H9 (cell line): ENCODE measurements around the gene MSI1. TPM values are rescaled to one million over a fixed set of nuclear protein-coding genes. Genes with fewer than 3 reads are reported as not detected.

Source experiments
- DNase-seq: peaks from one replicate; pipeline ENCODE4 v3.0.0-alpha.2; 2017
- H2AFZ ChIP-seq: one replicate; pipeline ENCODE4 v1.6.1; 2013; ENCODE audit warnings: mild to moderate bottlenecking, low read length, control low read depth, moderate library complexity
- H2AK5ac ChIP-seq: 2 replicates; pipeline ENCODE4 v1.6.1; 2013; ENCODE audit warnings: low read length, control low read depth, mixed read lengths; ENCODE audit not compliant: insufficient read length
- H2BK120ac ChIP-seq: one replicate; pipeline ENCODE4 v1.6.1; 2013; ENCODE audit warnings: low read depth, mild to moderate bottlenecking, low read length, control low read depth, inconsistent platforms; ENCODE audit not compliant: poor library complexity, severe bottlenecking
- H2BK12ac ChIP-seq: 2 replicates; pipeline ENCODE4 v1.6.1; 2013; ENCODE audit warnings: low read length, control low read depth, mixed read lengths, low read depth; ENCODE audit not compliant: insufficient read length
- H2BK15ac ChIP-seq: 2 replicates; pipeline ENCODE4 v1.6.1; 2013; ENCODE audit warnings: low read depth, low read length, control low read depth
- H2BK20ac ChIP-seq: one replicate; pipeline ENCODE4 v1.6.1; 2013; ENCODE audit warnings: low read depth, mild to moderate bottlenecking, low read length, control low read depth, inconsistent platforms; ENCODE audit not compliant: poor library complexity, severe bottlenecking
- H2BK5ac ChIP-seq: 2 replicates; pipeline ENCODE4 v1.6.1; 2013; ENCODE audit warnings: low read length, control low read depth, mixed read lengths; ENCODE audit not compliant: insufficient read length
- H3K14ac ChIP-seq: 2 replicates; pipeline ENCODE4 v1.6.1; 2013; ENCODE audit warnings: low read length, control low read depth; ENCODE audit not compliant: insufficient read depth
- H3K18ac ChIP-seq: 2 replicates; pipeline ENCODE4 v1.6.1; 2013; ENCODE audit warnings: low read depth, mild to moderate bottlenecking, mixed read lengths, low read length, control low read depth; ENCODE audit not compliant: insufficient read length
- H3K23ac ChIP-seq: 2 replicates; pipeline ENCODE4 v1.6.1; 2013; ENCODE audit warnings: low read length, control low read depth, mixed read lengths, low read depth; ENCODE audit not compliant: insufficient read length
- H3K23me2 ChIP-seq: 2 replicates; pipeline ENCODE4 v1.6.1; 2013; ENCODE audit warnings: low read depth, mild to moderate bottlenecking, mixed read lengths, low read length, control low read depth; ENCODE audit not compliant: insufficient read length, poor library complexity, severe bottlenecking
- H3K27ac ChIP-seq: 2 replicates; pipeline ENCODE4 v1.5.1; 2013; ENCODE audit warnings: low read length, control low read depth, mixed read lengths, low read depth; ENCODE audit not compliant: insufficient read length
- H3K27me3 ChIP-seq: 2 replicates; pipeline ENCODE4 v1.6.1; 2013; ENCODE audit warnings: low read length, control low read depth, inconsistent platforms; ENCODE audit not compliant: insufficient read depth
- H3K4ac ChIP-seq: 2 replicates; pipeline ENCODE4 v1.6.1; 2013; ENCODE audit warnings: low read depth, mild to moderate bottlenecking, control low read depth, inconsistent platforms, low read length, moderate library complexity
- H3K4me1 ChIP-seq: 2 replicates; pipeline ENCODE4 v1.6.1; 2013; ENCODE audit warnings: low read length, control low read depth, inconsistent platforms; ENCODE audit not compliant: insufficient read depth
- H3K4me2 ChIP-seq: 2 replicates; pipeline ENCODE4 v1.6.1; 2013; ENCODE audit warnings: low read length, control low read depth, mixed read lengths; ENCODE audit not compliant: insufficient read length, insufficient read depth
- H3K56ac ChIP-seq: 2 replicates; pipeline ENCODE4 v1.6.1; 2013; ENCODE audit warnings: low read depth, mild to moderate bottlenecking, mixed read lengths, low read length, control low read depth; ENCODE audit not compliant: insufficient read length
- H3K79me1 ChIP-seq: 2 replicates; pipeline ENCODE4 v1.6.1; 2013; ENCODE audit warnings: low read depth, mild to moderate bottlenecking, moderate library complexity, low read length, control low read depth, inconsistent platforms; ENCODE audit not compliant: insufficient read depth, poor library complexity, severe bottlenecking
- H3K79me2 ChIP-seq: 2 replicates; pipeline ENCODE4 v1.6.1; 2013; ENCODE audit warnings: low read length, control low read depth, inconsistent platforms; ENCODE audit not compliant: insufficient read depth
- H3K9ac ChIP-seq: 2 replicates; pipeline ENCODE4 v1.6.1; 2013; ENCODE audit warnings: low read length, control low read depth, mixed read lengths; ENCODE audit not compliant: insufficient read length; ENCODE audit errors: extremely low read depth
- H3K9me3 ChIP-seq: one replicate; pipeline ENCODE4 v1.6.1; 2013; ENCODE audit warnings: low read depth, low read length, inconsistent platforms; ENCODE audit not compliant: control insufficient read depth
- H3T11ph ChIP-seq: one replicate; pipeline ENCODE4 v1.6.1; 2013; ENCODE audit warnings: mild to moderate bottlenecking, low read length, control low read depth, inconsistent platforms
- H4K20me1 ChIP-seq: one replicate; pipeline ENCODE4 v1.6.1; 2013; ENCODE audit not compliant: control insufficient read depth, insufficient read length, insufficient read depth
- H4K5ac ChIP-seq: 2 replicates; pipeline ENCODE4 v1.6.1; 2013; ENCODE audit warnings: low read depth, mild to moderate bottlenecking, mixed read lengths, low read length, control low read depth; ENCODE audit not compliant: insufficient read length
- H4K8ac ChIP-seq: replicated peaks from 2 replicates; pipeline ENCODE4 v1.6.1; 2013; ENCODE audit warnings: low read length, control low read depth, mixed read lengths, low read depth; ENCODE audit not compliant: insufficient read length
- H4K91ac ChIP-seq: 2 replicates; pipeline ENCODE4 v1.6.1; 2013; ENCODE audit warnings: low read depth, mild to moderate bottlenecking, moderate library complexity, mixed read lengths, low read length, control low read depth; ENCODE audit not compliant: insufficient read length
- H3K27ac Mint-ChIP-seq, 3 experiments: 2 replicates in 2 of 3; 3 replicates in 1 of 3; pipeline ENCODE4 v1.8.0; 2020 to 2021; ENCODE audit warnings: mixed read lengths in 3 of 3, mild to moderate bottlenecking in 1 of 3, moderate library complexity in 1 of 3
- H3K27me3 Mint-ChIP-seq: 2 replicates; pipeline ENCODE4 v1.8.0; 2021; ENCODE audit warnings: low read depth, mild to moderate bottlenecking, moderate library complexity, mixed read lengths
- H3K36me3 Mint-ChIP-seq, 3 experiments: 2 replicates in 2 of 3; 3 replicates in 1 of 3; pipeline ENCODE4 v1.8.0; 2020 to 2021; ENCODE audit warnings: low read depth in 3 of 3, mixed read lengths in 3 of 3; ENCODE audit not compliant: insufficient read depth in 1 of 3
- H3K4me1 Mint-ChIP-seq, 2 experiments: 2 replicates each; pipeline ENCODE4 v1.8.0; 2020; ENCODE audit warnings: mixed read lengths in 2 of 2
- H3K4me3 Mint-ChIP-seq, 2 experiments: 2 replicates in 1 of 2; 3 replicates in 1 of 2; pipeline ENCODE4 v1.8.0; 2020 to 2021; ENCODE audit warnings: mild to moderate bottlenecking in 2 of 2, mixed read lengths in 2 of 2, moderate library complexity in 1 of 2
- H3K9me3 Mint-ChIP-seq, 2 experiments: 2 replicates in 1 of 2; 3 replicates in 1 of 2; pipeline ENCODE4 v1.8.0; 2020; ENCODE audit warnings: mild to moderate bottlenecking in 2 of 2, mixed read lengths in 2 of 2, moderate library complexity in 1 of 2
- CTCF ChIP-seq: fragments of 200-600 bp; sonication (generic); conservative IDR thresholded peaks from 3 replicates; pipeline ENCODE4 v1.8.0; 2021; ENCODE audit warnings: antibody characterized with exemption, mild to moderate bottlenecking
- WGBS: extraction: QIAGEN DNeasy Blood & Tissue Kit; methylation state at CpG from one replicate; pipeline ENCODE4 v1.1.7; 2013; ENCODE audit warnings: missing lambda C conversion rate, low lambda C conversion rate, mixed read lengths; ENCODE audit not compliant: insufficient read length; ENCODE audit errors: extremely low coverage; 5-methylcytosine and 5-hydroxymethylcytosine counted together
- total RNA-seq: library from RNA; stranded (reverse); gene quantifications from 2 replicates; pipeline ENCODE4 v1.2.1, GENCODE V29; 2021

The MSI1 gene
- total RNA-seq, 1 experiment from 2014 or later = 91.5 TPM

DNA sequence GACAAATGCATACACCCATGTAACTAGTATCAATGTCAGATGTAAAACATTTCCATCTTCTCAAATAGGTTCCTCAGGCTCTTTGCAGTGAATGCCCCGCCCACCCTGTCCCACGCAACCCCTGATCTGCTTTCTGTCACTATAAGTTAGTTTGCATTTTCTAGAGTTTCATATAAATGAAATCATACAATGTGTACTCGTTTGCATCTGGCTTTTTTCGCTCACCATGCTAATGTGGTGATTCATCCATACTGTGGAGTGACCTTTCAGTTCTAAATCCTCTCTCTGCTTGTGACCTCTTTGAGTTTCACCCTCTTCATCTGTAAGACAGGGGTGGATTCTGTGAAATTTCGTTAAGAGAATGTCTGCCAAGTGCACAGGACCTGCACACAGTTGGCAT is 30.6 kb upstream of the MSI1 start:
- no peak overlapping the region for H2AK5ac ChIP-seq
- H2BK20ac ChIP-seq = no peak overlapping the region
- no peak overlapping the region for H3K23ac ChIP-seq
- no peak overlapping the region for H3K9ac ChIP-seq
- H3K9me3 ChIP-seq = no peaks in the 10 kb centered on the region
- H4K8ac ChIP-seq = no peak overlapping the region
- peaks cover 5% of the 10 kb centered on the region; the same call in 1 of the 2 replicates for H3K4me1 ChIP-seq
- H2BK5ac ChIP-seq = no peak overlapping the region
- Mint-ChIP-seq H3K4me3 (no peak overlapping the region), H3K9me3 (peaks cover 0 to 3% of the 10 kb centered on the region in 2 experiments; a peak in 1 of 5 replicates), H3K27me3 (peaks cover 2% of the 10 kb centered on the region), H3K4me1 (peaks cover 21 to 43% of the 10 kb centered on the region in 2 experiments), H3K36me3 (peaks cover 0 to 2% (median 0%) of the 10 kb centered on the region in 3 experiments; a peak in 1 of 7 replicates), H3K27ac (no peak overlapping the region)
- no peaks in the 10 kb centered on the region for H4K20me1 ChIP-seq
- no peak overlapping the region for H2AFZ ChIP-seq
- H3K18ac ChIP-seq = no peak overlapping the region
- H3K27ac ChIP-seq = no peak overlapping the region
- no peak overlapping the region for H2BK12ac ChIP-seq
- H3K23me2 ChIP-seq = no peaks in the 10 kb centered on the region
- H2BK15ac ChIP-seq = no peak overlapping the region
- H4K5ac ChIP-seq = no peak overlapping the region
- H3K14ac ChIP-seq = no peak overlapping the region
- H3K79me1 ChIP-seq = no peaks in the 10 kb centered on the region
- H3T11ph ChIP-seq = no peak overlapping the region
- no peak overlapping the region for H3K56ac ChIP-seq
- no peak for DNase-seq
- no peaks in the 10 kb centered on the region for H3K27me3 ChIP-seq
- H2BK120ac ChIP-seq = no peak overlapping the region
- no peak for TF ChIP-seq CTCF
- no peaks in the 10 kb centered on the region for H3K79me2 ChIP-seq
- no CpG with 5 or more reads among the region's 5 CpGs for WGBS
- H3K4me2 ChIP-seq = no peak overlapping the region
- H4K91ac ChIP-seq = no peak overlapping the region
- no peak overlapping the region for H3K4ac ChIP-seq
